HCT116 (cell line): ENCODE results near the gene PPP3R1. TPM values are rescaled to one million over a fixed set of nuclear protein-coding genes. Genes with fewer than 3 reads are reported as not detected.

Experiments
- ATAC-seq: fragments of 200-7000 bp; cut with Tn5 transposase; 2 replicates; pipeline ENCODE4 v1.9.1; 2020; ENCODE audit warnings: mild to moderate bottlenecking, moderate library complexity
- BruUV-seq: library from RNA; stranded (reverse); fragments of 400-500 nt; replicated peaks from 2 replicates; lab custom pipeline; 2021; lab: Mats Ljungman, UMichigan
- CTCF ChIA-PET: fragments of 300-600 bp; sonication (Branson Sonifier 250); formaldehyde crosslinking; loops from one replicate; lab custom pipeline; 2021; ENCODE audit warnings: antibody characterized with exemption; lab: Charles Lee
- POLR2A ChIA-PET: fragments of 300-600, 350-600 bp; sonication (Branson Sonifier 250); formaldehyde crosslinking; loops from one replicate; lab custom pipeline; 2021; ENCODE audit warnings: antibody characterized with exemption; lab: Charles Lee
- RAD21 ChIA-PET, 2 experiments: fragments of 300-600 bp; sonication (Branson Sonifier 250); formaldehyde crosslinking; loops; one replicate each; lab custom pipeline; 2023; ENCODE audit warnings: low total read pairs in 2 of 2; ENCODE audit not compliant: uncharacterized antibody in 2 of 2, unreplicated experiment in 2 of 2, low non-redundant PET in 1 of 2; lab: Charles Lee
- DNase-seq: peaks from one replicate; pipeline ENCODE4 v3.0.0-alpha.2; 2010; ENCODE audit warnings: low read depth, low spot score
- H2AFZ ChIP-seq: fragments of 200-600 bp; shearing (Covaris generic), sonication (generic); 2 replicates; pipeline ENCODE4 v1.6.1; 2017; ENCODE audit warnings: low read depth, mixed run types, mixed read lengths, antibody characterized with exemption, low read length; ENCODE audit not compliant: poor library complexity, severe bottlenecking
- H3K27ac ChIP-seq: 2 replicates; pipeline ENCODE4 v1.5.1; 2012; ENCODE audit warnings: low read depth, low read length
- H3K27me3 ChIP-seq: fragments of 200-600 bp; sonication (generic); 2 replicates; pipeline ENCODE4 v1.6.1; 2016; ENCODE audit warnings: mixed run types, low read length, mixed read lengths; ENCODE audit not compliant: insufficient read depth
- H3K36me3 ChIP-seq, 2 experiments: fragments of 200-500 bp in 1 of 2; fragments of 200-600 bp in 1 of 2; sonication (Bioruptor generic) in 1 of 2; sonication (generic) in 1 of 2; 2 replicates each; pipeline versions ENCODE4 v1.5.1 to v1.6.1; 2014 to 2016; ENCODE audit warnings: low read length in 2 of 2, inconsistent platforms in 1 of 2, mixed read lengths in 1 of 2, mixed run types in 1 of 2; ENCODE audit not compliant: insufficient read depth in 2 of 2, control insufficient read depth in 1 of 2
- H3K4me1 ChIP-seq, 2 experiments: fragments of 200-600 bp in 1 of 2; sonication (generic) in 1 of 2; 2 replicates each; pipeline versions ENCODE4 v1.5.1 to v1.6.1; 2012 to 2017; ENCODE audit warnings: low read length in 2 of 2, inconsistent platforms in 1 of 2, mild to moderate bottlenecking in 1 of 2, mixed read lengths in 1 of 2, mixed run types in 1 of 2, moderate library complexity in 1 of 2; ENCODE audit not compliant: insufficient read depth in 2 of 2, control insufficient read depth in 1 of 2
- H3K4me2 ChIP-seq: fragments of 200-600 bp; sonication (generic); 2 replicates; pipeline ENCODE4 v1.6.1; 2017; ENCODE audit warnings: mixed run types, low read length, mixed read lengths
- H3K4me3 ChIP-seq, 2 experiments: fragments of 200-600 bp in 1 of 2; sonication (generic) in 1 of 2; replicated peaks in 1 of 2; 2 replicates each; pipeline ENCODE4 v1.5.1; 2011 to 2016; ENCODE audit warnings: low read length in 2 of 2, control low read depth in 1 of 2, low read depth in 1 of 2, mild to moderate bottlenecking in 1 of 2, mixed read lengths in 1 of 2, mixed run types in 1 of 2
- H3K79me2 ChIP-seq: fragments of 200-600 bp; sonication (generic); 2 replicates; pipeline ENCODE4 v1.6.1; 2017; ENCODE audit warnings: mild to moderate bottlenecking, mixed run types, low read length, moderate library complexity, mixed read lengths; ENCODE audit not compliant: insufficient read depth
- H3K9ac ChIP-seq: fragments of 200-600 bp; sonication (generic); 2 replicates; pipeline ENCODE4 v1.6.1; 2016; ENCODE audit warnings: low read length, mixed read lengths
- H3K9me2 ChIP-seq: fragments of 200-600 bp; sonication (generic), shearing (Covaris generic); 2 replicates; pipeline ENCODE4 v1.6.1; 2017; ENCODE audit warnings: mixed run types, mild to moderate bottlenecking, moderate library complexity; ENCODE audit not compliant: insufficient read depth
- H3K9me3 ChIP-seq, 2 experiments: fragments of 200-500 bp in 1 of 2; fragments of 200-600 bp in 1 of 2; sonication (Bioruptor generic) in 1 of 2; sonication (generic) in 1 of 2; 2 replicates each; pipeline ENCODE4 v1.6.1; 2014 to 2017; ENCODE audit warnings: low read length in 2 of 2, mixed read lengths in 2 of 2, inconsistent platforms in 1 of 2, low read depth in 1 of 2, mild to moderate bottlenecking in 1 of 2, mixed run types in 1 of 2, moderate library complexity in 1 of 2; ENCODE audit not compliant: control insufficient read depth in 1 of 2, insufficient read depth in 1 of 2
- H4K20me1 ChIP-seq: fragments of 200-600 bp; sonication (generic), shearing (Covaris generic); 2 replicates; pipeline ENCODE4 v1.6.1; 2017; ENCODE audit warnings: mixed run types, mild to moderate bottlenecking, moderate library complexity; ENCODE audit not compliant: insufficient read depth
- CBX3 ChIP-seq: IDR thresholded peaks from 2 replicates; pipeline ENCODE4 v1.6.1; 2012; ENCODE audit warnings: low read depth
- CEBPB ChIP-seq: IDR thresholded peaks from 2 replicates; pipeline ENCODE4 v1.6.1; 2012; ENCODE audit warnings: low read depth
- CTCF ChIP-seq, 3 experiments: fragments of 200-600 bp in 1 of 3; sonication (generic) in 1 of 3; IDR thresholded peaks in 2 of 3; conservative IDR thresholded peaks in 1 of 3; 2 replicates each; pipeline ENCODE4 v1.5.1; 2012 to 2017; ENCODE audit warnings: low read depth in 2 of 3, low read length in 2 of 3, antibody characterized with exemption in 1 of 3, borderline replicate concordance in 1 of 3, control low read depth in 1 of 3, mild to moderate bottlenecking in 1 of 3, mixed read lengths in 1 of 3, mixed run types in 1 of 3, moderate library complexity in 1 of 3; ENCODE audit not compliant: insufficient read depth in 1 of 3
- EZH2 ChIP-seq: fragments of 200-600 bp; sonication (generic); IDR thresholded peaks from 2 replicates; pipeline ENCODE4 v1.6.1; 2017; ENCODE audit warnings: antibody characterized with exemption, mixed run types
- EZH2phosphoT487 ChIP-seq: fragments of 200-600 bp; IDR thresholded peaks from 2 replicates; pipeline ENCODE4 v1.6.1; 2018; ENCODE audit warnings: antibody characterized with exemption, borderline replicate concordance
- FOSL1 ChIP-seq: IDR thresholded peaks from 2 replicates; pipeline ENCODE4 v1.6.1; 2012; ENCODE audit warnings: low read depth
- JUND ChIP-seq: IDR thresholded peaks from 2 replicates; pipeline ENCODE4 v1.6.1; 2012
- POLR2A ChIP-seq: IDR thresholded peaks from 2 replicates; pipeline ENCODE4 v1.7.0; 2011; ENCODE audit warnings: borderline replicate concordance; ENCODE audit not compliant: insufficient read depth, insufficient read length; ENCODE audit errors: extremely low read depth
- SP1 ChIP-seq: IDR thresholded peaks from 2 replicates; pipeline ENCODE4 v1.6.1; 2012; ENCODE audit warnings: low read depth
- TCF7L2 ChIP-seq: IDR thresholded peaks from 2 replicates; pipeline ENCODE4 v1.7.0; 2011; ENCODE audit warnings: borderline replicate concordance, inconsistent platforms; ENCODE audit not compliant: insufficient read depth, insufficient read length; ENCODE audit errors: extremely low read depth
- YY1 ChIP-seq: IDR thresholded peaks from 2 replicates; pipeline ENCODE4 v1.6.1; 2011; ENCODE audit warnings: low read length, low read depth, moderate library complexity, mild to moderate bottlenecking; ENCODE audit not compliant: insufficient replicate concordance; ENCODE audit errors: extremely low read depth
- ZBTB33 ChIP-seq: IDR thresholded peaks from 2 replicates; pipeline ENCODE4 v1.6.1; 2011; ENCODE audit warnings: mild to moderate bottlenecking, low read length, moderate library complexity; ENCODE audit not compliant: insufficient replicate concordance; ENCODE audit errors: extremely low read depth
- ZFX ChIP-seq: fragments of 450-650 bp; IDR thresholded peaks from 2 replicates; pipeline ENCODE4 v1.6.1; 2017
- ZNF274 ChIP-seq: fragments of 200-500 bp; sonication (Bioruptor generic); IDR thresholded peaks from 2 replicates; pipeline ENCODE4 v1.6.1; 2014; ENCODE audit warnings: mild to moderate bottlenecking, low read depth, low read length, inconsistent platforms
- intact Hi-C: fragments of 100-400 bp; cut with micrococcal nuclease; formaldehyde crosslinking; loops from 2 replicates; pipeline ENCODE4 v1.10.0; 2022
- total RNA-seq: library from RNA; stranded (reverse); gene quantifications from one replicate; pipeline ENCODE4 v1.2.1, GENCODE V29; 2021; ENCODE audit not compliant: unreplicated experiment

PPP3R1 gene
- total RNA-seq, 1 experiment from 2014 or later: 69.9 TPM

GRCh38 chr2:68246396-68246795 lies 5.9 kb downstream of the PPP3R1 start:
- BruUV-seq: no TSS peak
- H3K4me1 ChIP-seq: peaks cover 7 to 13% of the 10 kb centered on the region in 2 experiments; a peak in 3 of 4 replicates
- H3K36me3 ChIP-seq: no peaks in the 10 kb centered on the region
- no peak overlapping the region for H3K27ac ChIP-seq
- no peak overlapping the region for H3K9ac ChIP-seq
- ChIA-PET RAD21 (no interaction called here), CTCF (no interaction called here)
- H3K9me2 ChIP-seq: no peaks in the 10 kb centered on the region
- TF ChIP-seq POLR2A (no peak), YY1 (no peak), TCF7L2 (no peak), ZFX (no peak), SP1 (no peak), ZBTB33 (no peak), ZNF274 (no peak), EZH2phosphoT487 (no peak), CTCF (IDR thresholded peaks at IDR 0.05 in 2 of 3, conservative IDR thresholded peaks at IDR 0.05 in 1 of 3; ENCODE audit: borderline replicate concordance in 1 of 3, insufficient read depth in 1 of 3, low read depth in 2 of 3, low read length in 2 of 3) (no peak), EZH2 (no peak), FOSL1 (no peak), CBX3 (no peak), CEBPB (no peak), JUND (no peak)
- TF ChIP-seq, all 23 proteins: peak for 0
- Histone ChIP-seq H3K27me3 (no peaks in the 10 kb centered on the region), H3K9me3 (no peaks in the 10 kb centered on the region), H3K4me3 (no peak overlapping the region), H3K79me2 (peaks cover 100% of the 10 kb centered on the region), H2AFZ (no peak overlapping the region), H4K20me1 (peaks cover 64% of the 10 kb centered on the region; the same call in 1 of the 2 replicates), H3K4me2 (no peak overlapping the region)
- DNase-seq: no peak
- POLR2A ChIA-PET: no interaction called here
- ATAC-seq: no peak
- intact Hi-C loops: no loop called here
